ENCODE data around the gene INPPL1.
A peak's percentile ranks its signal among the peaks of the same experiment; 100 is the strongest.
"Not testable (repeated sequence)": the region's sequence is repeated elsewhere in the genome, so short reads cannot be mapped to it uniquely, and the experiment has no call there.

Gene INPPL1

GRCh38 chr11:72224564-72225410 lies at the start of gene INPPL1:
Gene INPPL1 (plus strand): TSS chr11:72224767. CDS start chr11:72224985, 218 bp downstream.
- DNase-seq (ENCODE audit: low spot score) = peak; percentile 23

DNA sequence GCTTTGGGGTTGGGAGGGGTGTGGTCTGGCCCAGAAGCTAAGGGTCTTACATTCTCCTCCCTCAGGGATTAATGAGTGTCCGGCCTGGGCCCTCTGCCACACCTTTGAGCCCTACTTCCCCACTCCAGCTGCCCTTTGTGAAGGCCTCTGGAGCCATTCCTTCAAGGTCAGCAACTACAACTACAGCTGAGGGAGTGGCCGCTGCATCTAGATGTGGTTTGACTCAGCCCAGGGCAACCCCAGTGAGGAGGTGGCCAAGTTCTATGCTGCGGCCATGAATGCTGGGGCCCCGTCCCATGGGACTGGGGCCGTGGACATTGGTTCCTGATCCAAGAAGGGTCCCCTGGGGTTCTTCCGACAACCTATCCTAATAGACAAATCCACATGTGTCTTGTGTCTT lies 46.9 kb upstream of the INPPL1 start:
- no peak for DNase-seq (ENCODE audit: low spot score)

DNA sequence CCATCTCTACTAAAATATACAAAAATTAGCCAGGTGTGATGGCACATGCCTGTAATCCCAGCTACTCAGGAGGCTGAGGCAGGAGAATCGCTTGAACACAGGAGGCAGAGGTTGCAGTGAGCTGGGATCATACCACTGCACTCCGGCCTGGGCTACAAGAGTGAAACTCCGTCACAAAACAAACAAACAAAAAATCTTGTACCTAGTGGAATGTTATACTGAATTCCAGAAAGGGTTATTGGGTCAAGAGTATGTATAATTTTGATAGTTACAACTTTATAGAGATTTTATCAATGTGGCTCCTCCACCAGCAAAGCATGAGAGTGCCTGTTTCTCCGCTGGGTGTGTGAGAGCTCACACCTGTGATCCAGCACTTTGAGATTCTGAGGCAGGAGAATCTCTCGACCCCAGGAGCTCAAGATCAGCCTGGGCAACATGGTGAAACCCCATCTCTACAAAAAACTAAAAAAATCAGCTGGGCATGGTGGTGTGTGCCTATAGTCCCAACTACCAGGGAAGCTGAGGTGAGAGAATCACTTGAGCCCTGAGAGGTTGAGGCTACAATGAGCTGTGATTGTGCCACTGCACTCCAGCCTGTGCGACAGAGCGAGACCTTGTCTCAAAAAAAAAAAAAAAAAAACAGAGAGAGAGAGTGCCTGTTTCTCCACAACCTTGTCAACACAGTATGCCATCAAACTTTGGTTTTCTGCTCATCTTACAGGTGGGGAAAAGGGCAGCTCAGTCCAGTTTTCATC lies 45.3 kb upstream of the INPPL1 start:
- no peak for DNase-seq (ENCODE audit: low spot score)

DNA sequence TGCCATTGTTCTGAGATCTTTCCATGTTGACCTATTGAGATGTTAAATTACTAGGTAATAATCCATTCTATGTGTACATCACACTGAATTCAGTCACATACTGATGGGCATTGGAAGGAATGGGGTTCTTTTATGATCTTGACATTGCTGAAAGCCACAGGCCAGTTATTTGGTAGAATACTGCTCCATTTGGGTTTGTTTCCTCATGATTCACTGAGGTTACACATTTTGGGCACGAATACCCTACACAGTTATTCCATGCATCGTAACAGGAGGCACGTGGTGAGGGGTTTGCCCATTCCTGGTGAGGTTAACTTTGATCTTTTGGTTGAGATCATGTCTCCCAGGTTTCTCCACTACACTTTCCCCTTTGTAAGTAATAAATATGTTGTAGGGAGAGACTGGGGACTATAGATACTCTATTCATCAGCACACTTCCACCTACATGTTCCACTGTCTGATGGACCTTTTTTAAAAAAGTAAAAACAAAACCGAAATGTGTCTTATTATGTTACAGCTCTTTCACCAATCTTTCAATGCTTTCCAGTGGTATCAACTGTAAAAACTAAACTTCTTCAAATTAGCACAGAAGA lies 44.7 kb upstream of the INPPL1 start:
- no peak for DNase-seq (ENCODE audit: low spot score)

DNA sequence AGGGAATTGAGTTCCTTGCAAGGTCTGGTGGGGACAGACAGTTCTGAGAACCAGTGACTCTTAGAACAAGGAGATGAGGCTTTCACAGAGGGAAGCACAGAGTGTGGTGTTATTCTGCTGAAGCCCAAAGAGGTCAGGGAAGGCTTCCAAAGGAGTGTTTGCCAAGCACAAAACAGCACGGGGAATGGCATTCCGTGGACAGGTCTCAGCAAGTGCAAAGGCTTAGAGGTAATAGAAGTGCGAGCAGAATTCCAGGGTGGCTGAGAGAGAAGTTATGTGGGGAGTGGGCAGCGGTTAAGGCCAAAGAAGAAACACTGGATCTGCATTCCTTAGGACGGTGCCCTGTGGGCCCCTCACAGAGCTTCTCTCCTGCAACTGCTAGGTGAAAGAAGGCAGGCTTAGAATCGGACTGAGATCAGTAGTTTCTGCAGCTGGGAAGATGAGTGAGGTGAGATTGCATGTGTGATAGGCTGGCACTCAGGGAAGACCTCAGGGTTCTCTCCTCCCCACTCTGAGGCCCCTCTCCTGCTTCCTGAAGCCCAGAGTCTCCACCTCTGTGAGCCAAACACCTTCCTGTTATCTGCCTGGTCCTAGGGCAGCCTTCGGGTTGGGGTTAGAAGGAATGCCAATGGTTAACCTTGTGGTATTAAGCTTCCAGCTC lies 43.5 kb upstream of the INPPL1 start:
- DNase-seq (ENCODE audit: low spot score) = not testable (repeated sequence)

- not testable (repeated sequence) for DNase-seq (ENCODE audit: low spot score)
Measured at GRCh38 chr11:72181553-72181958, 43.0 kb upstream of the INPPL1 start.

DNA sequence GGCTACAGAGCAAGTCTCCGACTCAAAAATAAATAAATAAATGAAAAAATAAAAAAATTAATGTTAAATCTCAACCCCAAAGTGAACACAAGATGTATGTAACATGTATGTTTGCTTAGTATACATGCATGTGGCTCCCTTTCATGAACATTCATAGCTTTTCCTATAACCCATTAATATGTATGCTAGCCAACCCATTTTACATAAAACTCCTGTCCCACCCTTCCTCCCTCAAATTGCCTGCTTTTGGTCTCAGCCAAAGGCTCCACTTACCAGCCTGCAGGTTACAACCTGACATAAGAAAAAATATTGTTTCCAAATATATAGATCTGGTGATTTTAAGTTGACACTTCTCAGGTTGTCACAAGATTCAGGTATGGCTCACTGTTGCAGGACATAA lies 36.3 kb upstream of the INPPL1 start:
- DNase-seq (ENCODE audit: low spot score) = no peak

DNA sequence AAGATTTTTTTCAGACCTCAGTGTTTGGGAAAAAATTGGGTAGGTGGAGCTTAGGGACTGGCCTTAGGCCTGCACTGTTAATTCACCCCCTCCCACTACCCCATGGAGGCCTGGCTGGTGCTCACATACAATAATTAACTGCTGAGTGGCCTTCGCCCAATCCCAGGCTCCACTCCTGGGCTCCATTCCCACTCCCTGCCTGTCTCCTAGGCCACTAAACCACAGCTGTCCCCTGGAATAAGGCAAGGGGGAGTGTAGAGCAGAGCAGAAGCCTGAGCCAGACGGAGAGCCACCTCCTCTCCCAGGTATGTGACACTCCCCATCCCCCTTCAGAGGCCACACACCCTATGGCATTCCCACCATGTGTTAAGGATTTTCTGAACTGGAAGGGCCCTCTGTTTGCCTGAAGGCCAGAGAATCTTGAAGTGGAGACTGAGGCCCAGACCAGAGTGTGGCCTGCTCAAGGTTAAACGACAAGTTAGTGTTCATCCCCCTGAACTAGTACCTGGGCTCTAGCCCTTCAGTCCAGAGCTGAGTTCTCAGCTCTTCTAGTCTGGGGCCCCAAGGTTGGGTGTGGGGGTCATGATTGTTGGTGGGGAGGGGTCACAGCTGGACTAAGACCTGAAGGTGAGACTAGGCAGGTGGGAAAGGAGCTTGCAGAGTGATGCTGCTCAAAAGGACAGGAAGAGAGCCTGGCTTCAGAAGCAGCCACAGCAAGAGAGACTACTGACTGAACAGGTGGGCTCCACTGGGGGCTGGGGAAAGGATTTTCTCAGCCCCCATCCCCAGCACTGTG lies 34.9 kb upstream of the INPPL1 start:
- no peak for DNase-seq (ENCODE audit: low spot score)

GRCh38 chr11:72190631-72191071 lies 33.9 kb upstream of the INPPL1 start:
- DNase-seq (ENCODE audit: low spot score) = no peak

GRCh38 chr11:72191961-72192381 lies 32.6 kb upstream of the INPPL1 start, which contains the start of gene FOLR1:
Gene FOLR1 (plus strand): TSS chr11:72192140. CDS start chr11:72192174, 34 bp downstream.
- DNase-seq (ENCODE audit: low spot score) = no peak

GRCh38 chr11:72195518-72196270 lies 28.9 kb upstream of the INPPL1 start:
- no peak for DNase-seq (ENCODE audit: low spot score)

GRCh38 chr11:72201445-72201844 lies 23.1 kb upstream of the INPPL1 start:
- not testable (repeated sequence) for DNase-seq (ENCODE audit: low spot score)

GRCh38 chr11:72202571-72202970 lies 22.0 kb upstream of the INPPL1 start:
- DNase-seq (ENCODE audit: low spot score) = no peak

DNA sequence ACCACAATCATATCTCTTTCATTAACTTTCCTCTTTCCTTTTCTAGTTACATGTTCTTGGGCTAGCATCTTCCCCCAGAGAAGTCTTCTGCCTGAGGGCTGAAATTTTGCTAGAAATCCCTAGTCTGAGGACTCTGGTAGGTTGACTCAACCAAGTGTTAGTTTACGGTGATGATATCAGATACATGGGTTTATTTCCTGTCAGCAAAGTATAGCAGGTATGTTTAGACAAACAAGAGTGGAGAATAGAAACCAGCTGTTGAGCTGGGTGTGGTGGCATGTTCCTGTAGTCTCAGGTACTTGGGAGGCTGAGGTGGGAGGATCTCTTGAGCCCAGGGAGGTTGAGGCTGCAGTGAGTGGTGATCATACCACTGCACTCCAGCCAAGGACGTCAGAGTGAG lies 21.4 kb upstream of the INPPL1 start:
- no peak for DNase-seq (ENCODE audit: low spot score)

- no peak for DNase-seq (ENCODE audit: low spot score)
Measured at GRCh38 chr11:72204886-72205285, 19.7 kb upstream of the INPPL1 start.

GRCh38 chr11:72206794-72207193 lies 17.8 kb upstream of the INPPL1 start:
- DNase-seq (ENCODE audit: low spot score) = not testable (repeated sequence)

- no peak for DNase-seq (ENCODE audit: low spot score)
Measured at GRCh38 chr11:72208281-72208680, 16.3 kb upstream of the INPPL1 start.

GRCh38 chr11:72209101-72209500 lies 15.5 kb upstream of the INPPL1 start:
- no peak for DNase-seq (ENCODE audit: low spot score)

DNA sequence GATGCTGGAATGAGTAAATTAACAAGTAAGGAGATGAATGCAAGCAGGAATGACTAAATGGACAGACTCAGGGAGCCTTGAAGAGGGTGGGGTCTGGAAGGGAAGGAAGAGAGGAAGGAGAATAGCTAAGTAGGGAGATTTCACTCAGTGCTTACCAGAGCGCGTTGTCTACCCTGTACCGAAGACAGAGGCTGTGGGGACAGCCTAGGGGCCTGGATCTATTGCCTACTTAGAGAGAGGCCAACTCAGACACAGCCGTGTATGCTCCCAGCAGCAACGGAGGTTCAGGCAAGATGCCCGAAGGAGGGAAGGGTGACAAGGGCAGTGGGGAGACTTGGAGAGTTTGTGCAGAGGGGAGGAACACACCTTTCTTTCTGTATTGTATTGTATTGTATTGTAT lies 7.9 kb upstream of the INPPL1 start, which contains the start of gene FOLR2:
Gene FOLR2 (plus strand): TSS at position 157 of the 400 bp plus-strand sequence. CDS start 1,791 bp downstream, outside the sequence.
- no peak for DNase-seq (ENCODE audit: low spot score)

DNA sequence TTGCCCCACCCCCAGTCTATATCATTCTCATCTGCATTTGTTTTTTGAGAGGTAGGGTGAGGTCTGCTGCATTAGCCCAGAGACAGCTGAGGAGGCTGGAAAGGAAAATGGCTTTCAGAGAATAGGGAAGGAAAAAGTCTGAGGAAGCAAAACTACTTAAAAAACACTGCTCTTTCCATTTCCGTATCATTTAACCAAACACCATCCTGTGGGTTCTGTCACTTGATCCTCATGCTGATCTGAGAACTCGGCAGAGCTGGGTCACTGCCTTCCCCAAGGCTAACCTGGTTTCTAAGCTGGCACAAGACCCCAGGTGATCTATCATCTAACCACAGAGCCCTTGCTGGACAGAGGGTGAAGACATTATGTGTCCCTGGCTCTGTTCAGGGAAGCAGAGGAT lies 6.7 kb upstream of the INPPL1 start:
- no peak for DNase-seq (ENCODE audit: low spot score)

Measured in hematopoietic multipotent progenitor cell treated with erythropoietin and hydrocortisone succinate and interleukin-3 and kit ligand, for 15 days (in vitro differentiated cells).